ENCODE results near the gene PDZD2. TPM values are rescaled to one million over a fixed set of nuclear protein-coding genes. Genes with fewer than 3 reads are reported as not detected.

Gene PDZD2
- total RNA-seq, 1 donor from 2014 or later, result 14.7 TPM

DNA sequence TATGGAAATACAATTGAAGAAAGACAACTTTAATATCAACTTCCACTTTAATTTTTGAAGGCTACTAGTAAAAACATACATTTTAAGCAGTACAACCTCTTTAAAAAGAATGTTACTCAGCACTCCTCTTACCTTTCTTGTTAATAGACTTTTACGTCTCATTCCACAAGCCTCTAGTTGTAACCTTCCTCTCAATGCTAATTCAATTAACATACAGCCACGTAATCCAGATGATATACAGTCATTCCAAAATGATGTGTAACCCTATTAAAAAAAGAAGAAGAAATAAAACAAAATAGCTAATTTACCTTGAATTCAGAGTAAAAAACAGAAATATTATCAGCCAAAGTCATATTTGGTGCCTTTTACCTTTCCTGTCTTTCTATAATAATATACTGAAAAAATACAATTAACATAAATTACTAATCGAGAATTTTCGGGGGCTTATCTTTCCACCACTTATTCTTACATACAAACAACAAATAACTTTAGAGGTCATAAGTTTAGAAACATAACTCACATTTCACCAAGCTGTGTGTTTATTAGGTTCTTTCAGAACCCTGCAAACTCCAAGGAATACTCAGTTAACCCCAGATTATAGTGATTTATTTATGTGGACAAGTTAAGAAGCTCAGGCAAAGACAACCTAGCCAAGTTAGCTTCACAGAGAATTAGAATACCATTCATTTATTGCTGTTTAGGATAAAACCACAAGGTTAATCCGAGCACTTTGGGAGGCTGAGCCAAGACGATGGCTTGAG, 504.9 kb downstream of the PDZD2 start:
- no peak for FAIRE-seq

DNA sequence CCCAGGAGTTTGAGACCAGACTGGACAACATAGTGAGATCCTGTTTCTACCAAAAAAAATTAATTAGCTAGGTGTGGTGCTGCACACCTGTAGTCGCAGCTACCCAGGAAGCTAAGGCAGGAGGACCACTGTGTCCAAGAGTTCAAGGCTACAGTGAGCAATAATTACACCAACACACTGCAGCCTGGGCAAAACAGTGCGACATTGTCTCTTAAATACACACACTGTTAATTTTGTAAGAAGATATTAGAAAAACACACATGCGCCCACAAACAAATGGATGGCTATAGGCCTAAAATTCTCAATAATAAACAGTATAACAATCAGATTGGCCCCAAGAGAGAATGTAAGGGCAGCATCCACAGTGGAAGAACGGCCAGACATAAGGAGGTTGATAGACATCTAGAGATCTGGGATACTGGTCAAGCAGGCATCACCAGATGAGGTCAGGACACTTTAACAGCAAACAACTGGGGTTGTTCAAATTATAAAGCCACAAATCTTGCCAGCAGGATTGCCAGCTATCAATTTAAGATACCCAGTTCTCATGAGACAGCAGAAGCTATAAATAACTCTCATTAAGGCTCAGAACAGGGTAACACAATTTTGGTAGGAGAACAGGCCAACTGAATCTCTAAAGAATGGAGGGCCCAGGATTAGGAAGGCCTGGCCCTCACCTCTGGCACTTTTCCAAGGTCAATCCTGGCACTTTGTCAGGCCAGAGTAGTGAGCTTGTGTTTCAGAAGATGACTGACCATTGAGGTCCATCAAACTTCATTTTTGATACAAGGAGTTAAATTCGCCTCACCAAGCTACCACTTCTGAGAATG, 505.7 kb downstream of the PDZD2 start:
- FAIRE-seq (no peak), DNase-seq (ENCODE audit: low spot score in 2 of 2) (no peak)

More for the DNA sequence above, 504.9 kb downstream of the PDZD2 start:
- no peak for DNase-seq (ENCODE audit: low spot score in 2 of 2)

DNA sequence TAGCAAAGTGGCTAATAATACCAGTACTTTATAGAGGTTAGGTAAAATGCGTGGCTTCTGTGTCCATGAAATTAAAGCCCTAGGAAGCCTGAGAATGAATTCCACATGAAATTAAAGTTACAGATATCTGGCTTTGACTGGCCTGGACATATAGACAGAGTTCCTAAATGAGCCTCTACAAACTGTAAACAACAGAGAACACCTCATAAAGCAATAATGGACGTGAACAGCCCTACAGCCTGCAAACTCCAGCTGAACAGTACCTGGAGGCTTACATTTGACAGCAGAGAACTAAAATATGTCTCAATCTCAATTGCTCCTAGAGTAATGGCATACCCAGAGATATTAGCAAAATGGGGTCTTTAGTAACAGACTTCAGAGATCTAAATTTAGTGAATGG, 506.4 kb downstream of the PDZD2 start:
- FAIRE-seq, result no peak
- no peak for DNase-seq (ENCODE audit: low spot score in 2 of 2)

DNA sequence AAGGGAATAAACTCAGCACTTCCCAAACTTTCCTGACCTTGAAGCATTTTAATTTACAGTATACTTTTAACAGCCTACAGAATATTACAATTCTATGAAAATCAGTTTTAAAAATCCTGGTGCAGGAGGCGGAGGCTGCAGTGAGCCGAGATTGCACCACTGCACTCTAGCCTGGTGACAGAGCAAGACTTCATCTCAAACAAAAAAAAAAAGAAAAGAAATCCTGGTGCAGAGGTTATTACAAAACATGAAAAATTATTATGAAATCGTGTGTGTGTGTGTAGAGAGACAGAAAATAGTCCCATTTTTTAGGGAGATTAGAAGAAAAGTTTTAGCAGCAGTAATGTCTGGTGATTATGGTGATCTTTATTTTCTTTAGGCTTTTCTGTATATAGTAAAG, 508.3 kb downstream of the PDZD2 start:
- no peak for FAIRE-seq
- DNase-seq (ENCODE audit: low spot score in 2 of 2), result no peak

DNA sequence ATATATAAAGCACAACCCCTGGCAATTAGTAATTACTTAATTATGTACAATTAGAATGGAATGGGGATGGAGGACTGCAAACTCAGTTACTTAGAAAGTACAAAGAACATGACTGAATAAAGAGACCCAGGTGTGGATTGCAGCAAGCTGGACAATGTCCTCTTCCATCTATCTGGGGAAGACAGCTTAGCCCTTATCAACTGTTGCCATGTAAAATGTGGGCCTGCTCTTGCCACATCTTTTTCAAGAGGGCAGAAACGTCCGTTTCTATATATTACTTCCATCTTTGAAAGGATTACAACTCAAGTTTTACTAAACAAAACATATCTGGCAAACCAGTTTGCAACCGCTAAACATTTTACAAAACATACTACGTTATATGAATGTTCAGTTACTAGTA, 509.0 kb downstream of the PDZD2 start:
- FAIRE-seq (no peak), DNase-seq (ENCODE audit: low spot score in 2 of 2) (no peak)

DNA sequence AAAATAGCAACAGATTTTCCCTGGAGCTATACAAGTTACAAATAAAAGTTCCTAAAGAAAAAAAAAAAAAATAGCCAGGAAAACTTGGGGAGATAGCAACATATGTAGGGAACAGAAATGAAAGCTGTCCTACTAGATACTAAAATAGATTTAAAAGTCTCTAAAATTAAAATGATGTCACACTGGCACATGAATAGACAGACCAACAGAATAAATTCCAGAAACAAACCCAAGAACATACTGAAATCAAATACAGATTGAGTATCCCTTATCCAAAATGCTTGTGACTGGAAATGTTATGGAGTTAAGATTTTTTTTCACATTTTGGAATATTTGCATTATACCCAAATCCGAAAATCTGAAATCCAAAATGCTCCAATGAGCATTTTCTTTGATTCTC, 511.4 kb downstream of the PDZD2 start:
- no peak for DNase-seq (ENCODE audit: low spot score in 2 of 2)
- no peak for FAIRE-seq

DNA sequence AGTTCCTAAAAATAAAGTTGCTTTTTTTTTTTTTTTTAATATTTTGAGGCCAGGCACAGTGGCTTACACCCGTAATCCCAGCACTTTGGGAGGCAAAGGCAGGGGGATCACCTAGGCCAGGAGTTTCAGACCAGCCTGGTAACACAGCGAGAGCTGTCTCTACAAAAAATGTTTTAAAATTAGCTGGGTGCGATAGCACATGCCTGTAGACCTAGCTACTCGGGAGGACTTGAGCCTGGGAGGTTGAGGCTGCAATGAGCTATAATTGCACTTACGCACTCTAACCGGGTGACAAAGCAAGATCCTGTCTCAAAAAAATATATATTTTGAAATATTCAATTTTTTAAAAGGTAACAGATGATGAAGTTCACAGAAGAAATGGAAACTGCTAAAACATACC, 512.3 kb downstream of the PDZD2 start:
- FAIRE-seq (no peak), DNase-seq (ENCODE audit: low spot score in 2 of 2) (no peak)

DNA sequence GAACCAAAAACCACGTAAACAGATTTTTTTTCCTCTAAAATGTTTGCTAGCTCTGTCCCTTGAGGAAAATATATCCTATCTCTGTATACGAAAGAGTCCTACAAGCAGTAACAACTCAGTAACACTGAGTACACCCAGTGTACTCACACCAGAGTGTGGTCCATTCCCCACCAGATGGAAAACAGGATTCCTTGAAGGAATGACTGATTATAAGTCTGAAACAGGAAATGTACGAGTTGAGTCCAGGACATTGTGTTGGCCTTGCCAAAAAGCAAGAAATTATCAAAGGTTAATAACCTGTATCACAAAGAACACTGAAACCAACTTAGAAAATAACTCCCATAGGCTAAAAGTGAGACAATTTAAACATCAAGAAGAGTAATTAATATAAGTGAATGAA, 514.8 kb downstream of the PDZD2 start:
- FAIRE-seq (no peak), DNase-seq (ENCODE audit: low spot score in 2 of 2) (no peak)

DNA sequence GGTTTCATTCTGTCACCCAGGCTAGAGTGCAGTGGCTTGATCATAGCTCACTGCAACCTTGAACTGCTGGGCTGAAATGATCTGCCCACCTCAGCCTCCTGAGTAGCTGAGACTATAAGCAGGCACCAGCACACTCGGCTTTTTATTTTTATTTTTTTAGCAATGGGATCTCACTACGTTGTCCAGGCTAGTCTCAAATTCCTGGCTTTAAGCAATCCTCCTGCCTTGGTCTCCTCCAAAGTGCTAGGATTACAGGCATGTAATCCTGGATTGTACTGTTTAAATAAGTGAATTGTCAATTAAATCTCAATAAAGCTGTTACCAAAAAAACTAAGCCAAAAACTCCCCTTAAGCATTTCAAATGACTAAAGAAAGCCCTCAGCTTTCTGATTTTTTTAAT, 516.3 kb downstream of the PDZD2 start:
- FAIRE-seq (no peak), DNase-seq (ENCODE audit: low spot score in 2 of 2) (no peak)

DNA sequence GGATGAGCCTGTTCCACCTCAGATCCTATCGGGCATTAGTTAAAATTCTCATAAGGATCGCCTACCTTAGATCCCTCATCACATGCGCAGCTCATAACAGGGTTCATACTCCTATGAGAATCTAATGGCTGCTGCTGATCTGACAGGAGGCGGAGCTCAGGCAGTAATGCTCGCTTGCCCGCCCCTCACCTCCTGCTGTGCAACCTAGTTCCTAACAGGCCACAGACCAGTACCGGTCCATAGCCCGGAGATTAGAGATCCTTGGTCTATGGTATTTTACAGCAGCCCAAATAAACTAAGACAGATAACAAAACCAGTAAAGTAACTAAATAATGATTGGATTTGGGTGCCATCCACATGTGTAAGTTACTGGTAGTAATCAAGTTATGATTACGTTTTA, 517.7 kb downstream of the PDZD2 start:
- DNase-seq (ENCODE audit: low spot score in 2 of 2) (no peak), FAIRE-seq (no peak)

DNA sequence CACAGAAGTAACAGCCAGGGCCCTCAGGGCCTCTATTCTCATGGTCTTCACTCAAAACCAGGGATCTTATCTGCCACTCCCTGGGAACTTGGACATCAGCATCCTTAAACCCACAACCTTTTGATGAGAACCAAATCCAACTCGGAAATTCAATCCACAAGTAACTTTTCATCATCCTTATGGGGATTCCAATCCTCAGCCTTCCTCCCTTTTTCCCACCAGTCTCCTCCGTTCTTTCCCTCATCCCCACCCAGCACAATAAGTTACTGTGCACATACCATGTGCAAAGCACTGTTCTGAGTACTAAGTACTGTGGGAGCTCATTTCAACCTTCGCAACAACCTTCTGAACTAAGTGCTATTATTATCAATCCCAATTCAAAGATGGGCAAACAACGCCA, 518.1 kb downstream of the PDZD2 start:
- DNase-seq (ENCODE audit: low spot score in 2 of 2), result no peak
- no peak for FAIRE-seq

DNA sequence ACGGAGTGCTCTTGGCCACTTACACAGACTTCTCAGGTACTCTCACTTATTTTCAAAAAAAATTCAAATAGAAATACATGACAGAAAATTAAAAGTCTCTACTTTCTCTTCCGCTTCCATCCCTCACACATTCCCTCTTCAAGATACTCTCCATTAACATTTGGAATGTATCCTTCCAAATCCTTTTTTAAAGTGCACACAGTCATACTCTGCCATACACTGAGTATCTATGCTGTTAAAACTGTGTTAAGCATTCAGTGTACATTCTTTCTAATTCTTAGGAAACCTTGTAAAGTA, 519.7 kb downstream of the PDZD2 start:
- no peak for FAIRE-seq
- no peak for DNase-seq (ENCODE audit: low spot score in 2 of 2)

DNA sequence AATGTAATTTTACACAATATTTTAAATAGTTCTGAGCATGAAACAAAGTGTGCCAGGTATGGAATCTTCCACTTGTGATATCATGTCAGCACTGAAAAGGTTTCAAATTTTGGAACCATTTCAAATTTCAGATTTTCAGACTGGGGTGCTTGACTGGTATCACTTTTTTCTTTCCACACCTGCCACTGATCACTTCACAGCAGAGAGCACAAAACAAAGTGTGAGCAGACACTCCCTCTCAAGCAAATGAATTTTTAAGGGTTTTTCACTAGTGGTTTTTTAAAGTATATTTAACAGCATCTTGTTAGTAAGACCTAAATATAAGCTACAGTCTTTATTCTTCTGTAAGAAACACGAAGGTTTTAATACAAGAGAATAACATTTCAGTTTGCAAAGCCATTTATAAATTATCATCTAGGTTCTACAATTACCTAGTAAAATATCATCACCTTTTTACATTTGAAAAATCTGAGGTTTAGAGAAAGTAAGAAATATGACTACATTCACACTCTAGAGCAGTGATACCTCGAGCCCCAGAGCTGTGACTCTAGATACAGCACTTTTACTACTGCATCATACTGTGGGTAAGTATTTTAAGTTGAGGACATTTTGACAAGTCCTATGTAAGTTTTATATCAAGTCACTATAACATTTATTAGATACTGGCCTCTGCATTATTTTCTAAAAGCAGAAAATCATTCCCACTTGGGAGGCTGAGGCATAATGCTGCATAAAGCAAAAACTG, 520.6 kb downstream of the PDZD2 start:
- FAIRE-seq, result no peak

DNA sequence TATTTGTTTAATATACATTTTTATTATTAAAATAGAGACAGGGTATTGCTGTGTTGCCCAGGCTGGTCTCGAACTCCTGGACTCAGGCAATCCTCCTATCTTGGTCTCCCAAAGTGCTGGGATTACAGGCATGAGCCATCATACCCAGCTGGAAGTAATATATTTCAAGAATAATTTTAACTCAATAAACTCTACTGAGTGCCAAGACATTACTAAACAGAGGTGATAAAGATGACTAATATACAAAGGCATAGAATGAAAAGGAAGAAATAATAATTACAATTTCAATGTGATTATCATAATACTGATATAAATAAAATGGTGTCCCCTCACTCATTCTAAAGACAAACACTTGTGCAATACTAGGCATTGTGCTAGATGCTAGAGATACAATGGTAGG, 521.3 kb downstream of the PDZD2 start:
- DNase-seq (ENCODE audit: low spot score in 2 of 2), result no peak
- no peak for FAIRE-seq

More for the DNA sequence above, 520.6 kb downstream of the PDZD2 start:
- DNase-seq (ENCODE audit: low spot score in 2 of 2), result no peak

Small RNA genes within 50 kb of the gene (small RNA-seq; reads per million reads assigned to genes)
- gene AC025458.1, result not detected
- not detected for gene MIR4279
- gene RF00019, result not detected
- gene RNU6-358P, result not detected
- not detected for gene RNU6-363P
- gene RNU6-760P, result not detected

Other genes starting within 250 kb of the PDZD2 start
- 59.5 TPM for gene DROSHA, start 107.0 kb upstream of the PDZD2 start, total RNA-seq
- 23.2 TPM for gene C5orf22, start 106.8 kb upstream of the PDZD2 start, total RNA-seq

All from frontal cortex (tissue), 4 donors.